Activated T-helper 1 cell treated with anti-CD3 and anti-CD28 coated beads, Interleukin-12 subunit alpha, Interleukin-12 subunit beta, Interleukin-2, Interleukin-4 antibody, amounts not matched to agents 30 ng/mL and 10 ng/mL and 1 ng/mL, durations not matched to agents 14 hours and 24 hours and 36 hours (primary cell): ENCODE data around the gene GID4. TPM values are rescaled to one million over a fixed set of nuclear protein-coding genes. Genes with fewer than 3 reads are reported as not detected.
A peak's percentile ranks its signal among the peaks of the same experiment; 100 is the strongest.

Experiments used
- DNase-seq: peaks from one replicate; pipeline ENCODE4 v3.0.0; 2021; ENCODE audit warnings: low spot score
- H3K27ac Mint-ChIP-seq: one replicate; pipeline ENCODE4 v1.8.0; 2021; ENCODE audit warnings: mild to moderate bottlenecking, mixed read lengths
- H3K27me3 Mint-ChIP-seq: one replicate; pipeline ENCODE4 v1.8.0; 2022; ENCODE audit warnings: mild to moderate bottlenecking, moderate library complexity, mixed read lengths; ENCODE audit not compliant: insufficient read depth
- H3K36me3 Mint-ChIP-seq: one replicate; pipeline ENCODE4 v1.8.0; 2021; ENCODE audit warnings: low read depth, mixed read lengths
- H3K4me1 Mint-ChIP-seq: one replicate; pipeline ENCODE4 v1.8.0; 2021; ENCODE audit warnings: low read depth, mixed read lengths
- H3K4me3 Mint-ChIP-seq: one replicate; pipeline ENCODE4 v1.8.0; 2021; ENCODE audit warnings: mild to moderate bottlenecking, moderate library complexity, mixed read lengths
- H3K9me3 Mint-ChIP-seq: one replicate; pipeline ENCODE4 v1.8.0; 2021; ENCODE audit warnings: mixed read lengths
- intact Hi-C: fragments of 100-400 bp; cut with micrococcal nuclease; formaldehyde crosslinking; loops from one replicate; pipeline ENCODE4 v1.15.1; 2024
- total RNA-seq: library from RNA; stranded (reverse); gene quantifications from 2 replicates; pipeline ENCODE4 v1.2.3, GENCODE V29; 2022

GID4 gene
- total RNA-seq, 1 donor from 2014 or later: 9.6 TPM

GRCh38 chr17:18005496-18005895 lies 33.7 kb upstream of the GID4 start:
- DNase-seq: no peak
- intact Hi-C loops: no loop called here
- no peaks in the 10 kb centered on the region for H3K4me1 Mint-ChIP-seq
- no peak overlapping the region for H3K4me3 Mint-ChIP-seq
- no peaks in the 10 kb centered on the region for H3K9me3 Mint-ChIP-seq
- no peaks in the 10 kb centered on the region for H3K27me3 Mint-ChIP-seq
- H3K36me3 Mint-ChIP-seq: peaks cover 5% of the 10 kb centered on the region
- no peak overlapping the region for H3K27ac Mint-ChIP-seq

GRCh38 chr17:18006495-18007239 lies 32.5 kb upstream of the GID4 start:
- H3K27ac Mint-ChIP-seq: no peak overlapping the region
- DNase-seq: no peak
- no peaks in the 10 kb centered on the region for H3K4me1 Mint-ChIP-seq
- H3K36me3 Mint-ChIP-seq: peaks cover 5% of the 10 kb centered on the region
- H3K27me3 Mint-ChIP-seq: no peaks in the 10 kb centered on the region
- no peaks in the 10 kb centered on the region for H3K9me3 Mint-ChIP-seq
- no peak overlapping the region for H3K4me3 Mint-ChIP-seq
- intact Hi-C loops: no loop called here

- no peak overlapping the region for H3K4me3 Mint-ChIP-seq
- no peak overlapping the region for H3K27ac Mint-ChIP-seq
- intact Hi-C loops: no loop called here
- no peaks in the 10 kb centered on the region for H3K4me1 Mint-ChIP-seq
- no peaks in the 10 kb centered on the region for H3K9me3 Mint-ChIP-seq
- no peak for DNase-seq
- H3K27me3 Mint-ChIP-seq: no peaks in the 10 kb centered on the region
- H3K36me3 Mint-ChIP-seq: peaks cover 11% of the 10 kb centered on the region
Measured at GRCh38 chr17:18008496-18009268, 30.5 kb upstream of the GID4 start.

GRCh38 chr17:18009609-18010420 lies 29.4 kb upstream of the GID4 start:
- H3K36me3 Mint-ChIP-seq: peaks cover 11% of the 10 kb centered on the region
- H3K27me3 Mint-ChIP-seq: no peaks in the 10 kb centered on the region
- H3K4me1 Mint-ChIP-seq: no peaks in the 10 kb centered on the region
- H3K4me3 Mint-ChIP-seq: no peak overlapping the region
- DNase-seq: no peak
- intact Hi-C loops: no loop called here
- H3K27ac Mint-ChIP-seq: no peak overlapping the region
- no peaks in the 10 kb centered on the region for H3K9me3 Mint-ChIP-seq

GRCh38 chr17:18011286-18011685 lies 27.9 kb upstream of the GID4 start:
- Mint-ChIP-seq H3K27ac (no peak overlapping the region), H3K36me3 (peaks cover 15% of the 10 kb centered on the region), H3K27me3 (no peaks in the 10 kb centered on the region), H3K4me1 (no peaks in the 10 kb centered on the region), H3K9me3 (no peaks in the 10 kb centered on the region), H3K4me3 (no peak overlapping the region)
- intact Hi-C loops: no loop called here
- no peak for DNase-seq

- H3K27ac Mint-ChIP-seq: no peak overlapping the region
- no peaks in the 10 kb centered on the region for H3K4me1 Mint-ChIP-seq
- no peak for DNase-seq
- no peaks in the 10 kb centered on the region for H3K9me3 Mint-ChIP-seq
- intact Hi-C loops: no loop called here
- no peaks in the 10 kb centered on the region for H3K27me3 Mint-ChIP-seq
- H3K4me3 Mint-ChIP-seq: no peak overlapping the region
- H3K36me3 Mint-ChIP-seq: peaks cover 13% of the 10 kb centered on the region
Measured at GRCh38 chr17:18014006-18014405, 25.2 kb upstream of the GID4 start.

GRCh38 chr17:18015593-18015992 lies 23.6 kb upstream of the GID4 start:
- peaks cover 13% of the 10 kb centered on the region for H3K36me3 Mint-ChIP-seq
- DNase-seq: no peak
- no peaks in the 10 kb centered on the region for H3K9me3 Mint-ChIP-seq
- no peaks in the 10 kb centered on the region for H3K27me3 Mint-ChIP-seq
- H3K4me1 Mint-ChIP-seq: no peaks in the 10 kb centered on the region
- intact Hi-C loops: no loop called here
- no peak overlapping the region for H3K4me3 Mint-ChIP-seq
- no peak overlapping the region for H3K27ac Mint-ChIP-seq

- Mint-ChIP-seq H3K4me1 (no peaks in the 10 kb centered on the region), H3K36me3 (peaks cover 13% of the 10 kb centered on the region), H3K27me3 (no peaks in the 10 kb centered on the region), H3K27ac (no peak overlapping the region), H3K9me3 (no peaks in the 10 kb centered on the region), H3K4me3 (no peak overlapping the region)
- no peak for DNase-seq
- intact Hi-C loops: no loop called here
Measured at GRCh38 chr17:18016426-18016825, 22.8 kb upstream of the GID4 start.

GRCh38 chr17:18017958-18018357 lies 21.2 kb upstream of the GID4 start:
- no peak overlapping the region for H3K4me3 Mint-ChIP-seq
- H3K4me1 Mint-ChIP-seq: no peaks in the 10 kb centered on the region
- no peak for DNase-seq
- intact Hi-C loops: no loop called here
- H3K27me3 Mint-ChIP-seq: no peaks in the 10 kb centered on the region
- H3K9me3 Mint-ChIP-seq: no peaks in the 10 kb centered on the region
- peak overlapping the region; percentile 27 for H3K27ac Mint-ChIP-seq
- H3K36me3 Mint-ChIP-seq: peaks cover 10% of the 10 kb centered on the region

- H3K4me3 Mint-ChIP-seq: no peak overlapping the region
- no peak for DNase-seq
- H3K36me3 Mint-ChIP-seq: peaks cover 8% of the 10 kb centered on the region
- no peaks in the 10 kb centered on the region for H3K9me3 Mint-ChIP-seq
- H3K4me1 Mint-ChIP-seq: no peaks in the 10 kb centered on the region
- H3K27me3 Mint-ChIP-seq: no peaks in the 10 kb centered on the region
- H3K27ac Mint-ChIP-seq: no peak overlapping the region
- intact Hi-C loops: no loop called here
Measured at GRCh38 chr17:18018411-18018921, 20.7 kb upstream of the GID4 start.

GRCh38 chr17:18019838-18020154 lies 19.4 kb upstream of the GID4 start:
- Mint-ChIP-seq H3K4me3 (no peak overlapping the region), H3K9me3 (no peaks in the 10 kb centered on the region), H3K36me3 (peaks cover 12% of the 10 kb centered on the region), H3K27ac (no peak overlapping the region), H3K4me1 (no peaks in the 10 kb centered on the region), H3K27me3 (no peaks in the 10 kb centered on the region)
- DNase-seq: no peak
- intact Hi-C loops: no loop called here

- no peaks in the 10 kb centered on the region for H3K27me3 Mint-ChIP-seq
- H3K27ac Mint-ChIP-seq: no peak overlapping the region
- DNase-seq: no peak
- H3K4me3 Mint-ChIP-seq: no peak overlapping the region
- peaks cover 12% of the 10 kb centered on the region for H3K4me1 Mint-ChIP-seq
- H3K9me3 Mint-ChIP-seq: no peaks in the 10 kb centered on the region
- intact Hi-C loops: no loop called here
- H3K36me3 Mint-ChIP-seq: peaks cover 16% of the 10 kb centered on the region
Measured at GRCh38 chr17:18020971-18021370, 18.2 kb upstream of the GID4 start.

- H3K27me3 Mint-ChIP-seq: no peaks in the 10 kb centered on the region
- peaks cover 16% of the 10 kb centered on the region for H3K36me3 Mint-ChIP-seq
- no peak overlapping the region for H3K4me3 Mint-ChIP-seq
Measured at GRCh38 chr17:18021372-18021771, 17.8 kb upstream of the GID4 start.

More at GRCh38 chr17:18021372-18021771, 17.8 kb upstream of the GID4 start:
- DNase-seq: no peak
- Mint-ChIP-seq H3K9me3 (no peaks in the 10 kb centered on the region), H3K27ac (no peak overlapping the region), H3K4me1 (peaks cover 15% of the 10 kb centered on the region)
- intact Hi-C loops: no loop called here
